ENCODE measurements around the gene PPARG.

Gene PPARG

DNA sequence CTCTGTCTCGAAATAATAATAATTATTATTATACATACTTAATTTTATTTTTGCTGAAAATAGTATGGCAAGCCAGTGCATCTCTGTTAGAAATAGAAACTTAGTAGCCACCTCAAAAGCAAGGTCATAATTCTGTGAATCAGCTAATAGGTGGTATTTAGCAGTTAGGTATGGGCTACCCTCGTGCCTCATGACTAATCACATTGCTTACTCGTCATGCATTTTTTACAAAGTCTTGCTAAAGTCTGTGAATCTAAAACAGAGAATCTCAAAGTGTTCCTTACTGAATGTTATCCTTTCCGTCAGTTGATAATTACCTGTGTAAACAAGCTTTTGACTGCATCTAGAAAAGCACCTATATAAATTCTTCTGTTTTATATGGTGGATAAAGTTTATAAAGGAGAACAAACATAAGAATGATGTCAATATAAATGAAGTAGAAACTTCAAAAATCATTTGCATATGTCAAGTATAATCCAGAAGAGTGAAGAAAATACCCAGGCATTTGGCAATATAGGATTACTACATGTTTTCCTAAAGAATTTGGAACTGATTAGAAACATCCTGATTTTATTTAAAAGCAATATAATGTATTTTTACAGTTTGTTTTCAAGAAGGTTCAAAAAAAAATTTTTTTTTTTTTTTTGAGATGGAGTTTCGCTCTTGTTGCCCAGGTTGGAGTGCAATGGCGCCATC is 6.2 kb downstream of the PPARG start:
- Histone ChIP-seq H3K4me1 (ENCODE audit: control insufficient read depth, low read length) (no peaks in the 10 kb centered on the region), H3K27me3 (ENCODE audit: control insufficient read depth, low read length) (no peaks in the 10 kb centered on the region), H3K9me3 (ENCODE audit: control insufficient read depth, insufficient read depth, low read length) (no peaks in the 10 kb centered on the region), H3K4me3 (ENCODE audit: low read length) (no peak overlapping the region), H3K27ac (ENCODE audit: low read depth, low read length) (no peak overlapping the region), H3F3A (ENCODE audit: control insufficient read depth, insufficient read depth) (no peaks in the 10 kb centered on the region), H3K36me3 (ENCODE audit: control insufficient read depth, low read length) (no peaks in the 10 kb centered on the region), H3K9me2 (replicated peaks; ENCODE audit: control insufficient read depth, low read length) (no peaks in the 10 kb centered on the region), H3K4me2 (ENCODE audit: low read length) (no peak overlapping the region), H3K79me2 (ENCODE audit: control insufficient read depth, low read length) (no peaks in the 10 kb centered on the region), H4K20me1 (ENCODE audit: control insufficient read depth, insufficient read depth, low read depth, low read length) (no peaks in the 10 kb centered on the region)
- TF ChIP-seq, protein P1, sequence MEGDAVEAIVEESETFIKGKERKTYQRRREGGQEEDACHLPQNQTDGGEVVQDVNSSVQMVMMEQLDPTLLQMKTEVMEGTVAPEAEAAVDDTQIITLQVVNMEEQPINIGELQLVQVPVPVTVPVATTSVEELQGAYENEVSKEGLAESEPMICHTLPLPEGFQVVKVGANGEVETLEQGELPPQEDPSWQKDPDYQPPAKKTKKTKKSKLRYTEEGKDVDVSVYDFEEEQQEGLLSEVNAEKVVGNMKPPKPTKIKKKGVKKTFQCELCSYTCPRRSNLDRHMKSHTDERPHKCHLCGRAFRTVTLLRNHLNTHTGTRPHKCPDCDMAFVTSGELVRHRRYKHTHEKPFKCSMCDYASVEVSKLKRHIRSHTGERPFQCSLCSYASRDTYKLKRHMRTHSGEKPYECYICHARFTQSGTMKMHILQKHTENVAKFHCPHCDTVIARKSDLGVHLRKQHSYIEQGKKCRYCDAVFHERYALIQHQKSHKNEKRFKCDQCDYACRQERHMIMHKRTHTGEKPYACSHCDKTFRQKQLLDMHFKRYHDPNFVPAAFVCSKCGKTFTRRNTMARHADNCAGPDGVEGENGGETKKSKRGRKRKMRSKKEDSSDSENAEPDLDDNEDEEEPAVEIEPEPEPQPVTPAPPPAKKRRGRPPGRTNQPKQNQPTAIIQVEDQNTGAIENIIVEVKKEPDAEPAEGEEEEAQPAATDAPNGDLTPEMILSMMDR (IDR thresholded peaks at IDR 0.05; ENCODE audit: low read depth, low read length, poor library complexity, severe bottlenecking), result no peak
- no peak for TF ChIP-seq EZH2phosphoT487 (IDR thresholded peaks at IDR 0.05; ENCODE audit: borderline replicate concordance, low read length)

DNA sequence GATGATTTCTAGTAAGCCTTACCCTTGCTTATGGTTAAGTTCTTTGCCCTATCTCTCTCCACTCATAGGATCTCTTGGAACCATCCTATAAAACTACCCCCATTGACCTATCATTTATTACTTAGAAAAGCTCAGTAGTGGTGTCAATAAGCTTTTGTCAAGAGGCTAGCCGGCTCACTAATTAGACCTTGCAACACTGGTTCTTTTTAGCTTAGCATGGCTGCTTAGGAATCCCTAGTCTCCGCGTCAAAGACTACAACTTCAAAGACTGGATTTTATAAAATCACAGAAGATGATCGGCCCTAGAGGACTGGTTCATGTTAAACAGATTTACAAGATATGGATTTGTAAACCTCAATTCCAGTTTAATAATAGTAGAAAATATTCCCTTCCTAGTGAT is 7.6 kb downstream of the PPARG start:
- Histone ChIP-seq H3K4me3 (ENCODE audit: low read length) (no peak overlapping the region), H3K4me1 (ENCODE audit: control insufficient read depth, low read length) (peaks cover 3% of the 10 kb centered on the region; the same call in 1 of the 2 replicates), H3F3A (ENCODE audit: control insufficient read depth, insufficient read depth) (no peaks in the 10 kb centered on the region), H4K20me1 (ENCODE audit: control insufficient read depth, insufficient read depth, low read depth, low read length) (no peaks in the 10 kb centered on the region), H3K9me2 (replicated peaks; ENCODE audit: control insufficient read depth, low read length) (no peaks in the 10 kb centered on the region), H3K79me2 (ENCODE audit: control insufficient read depth, low read length) (no peaks in the 10 kb centered on the region), H3K4me2 (ENCODE audit: low read length) (no peak overlapping the region), H3K36me3 (ENCODE audit: control insufficient read depth, low read length) (no peaks in the 10 kb centered on the region), H3K27ac (ENCODE audit: low read depth, low read length) (no peak overlapping the region), H3K27me3 (ENCODE audit: control insufficient read depth, low read length) (no peaks in the 10 kb centered on the region), H3K9me3 (ENCODE audit: control insufficient read depth, insufficient read depth, low read length) (no peaks in the 10 kb centered on the region)
- TF ChIP-seq, protein P1 (IDR thresholded peaks at IDR 0.05; ENCODE audit: low read depth, low read length, poor library complexity, severe bottlenecking), result no peak
- no peak for TF ChIP-seq EZH2phosphoT487 (IDR thresholded peaks at IDR 0.05; ENCODE audit: borderline replicate concordance, low read length)

DNA sequence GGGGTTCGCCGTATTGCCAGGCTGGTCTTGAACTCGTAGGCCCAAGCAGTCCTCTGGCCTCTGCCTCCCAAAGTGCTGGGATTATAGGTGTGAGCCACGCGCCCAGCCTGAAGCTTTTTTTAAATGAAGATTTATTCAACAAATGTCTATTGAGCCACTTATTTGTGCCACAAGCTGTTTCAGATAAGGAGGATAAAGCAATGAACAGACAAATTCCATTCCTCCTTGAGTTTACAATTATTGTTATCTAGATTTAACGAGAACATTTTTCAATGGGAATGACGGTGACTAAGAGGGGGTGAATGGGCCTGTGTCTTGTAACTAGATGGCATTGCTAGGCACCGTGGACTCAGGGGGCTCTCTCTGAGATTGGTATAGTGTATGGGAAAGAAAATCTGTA is 10.2 kb downstream of the PPARG start:
- H4K20me1 ChIP-seq (ENCODE audit: control insufficient read depth, insufficient read depth, low read depth, low read length), result no peaks in the 10 kb centered on the region
- no peak overlapping the region for H3K4me2 ChIP-seq (ENCODE audit: low read length)
- no peaks in the 10 kb centered on the region for H3K36me3 ChIP-seq (ENCODE audit: control insufficient read depth, low read length)
- H3K27ac ChIP-seq (ENCODE audit: low read depth, low read length), result no peak overlapping the region
- no peaks in the 10 kb centered on the region for H3K9me3 ChIP-seq (ENCODE audit: control insufficient read depth, insufficient read depth, low read length)
- H3K4me1 ChIP-seq (ENCODE audit: control insufficient read depth, low read length), result peaks cover 19% of the 10 kb centered on the region
- no peak overlapping the region for H3K4me3 ChIP-seq (ENCODE audit: low read length)
- H3K79me2 ChIP-seq (ENCODE audit: control insufficient read depth, low read length), result no peaks in the 10 kb centered on the region
- H3K9me2 ChIP-seq (replicated peaks; ENCODE audit: control insufficient read depth, low read length), result no peaks in the 10 kb centered on the region
- no peaks in the 10 kb centered on the region for H3F3A ChIP-seq (ENCODE audit: control insufficient read depth, insufficient read depth)
- H3K27me3 ChIP-seq (ENCODE audit: control insufficient read depth, low read length), result no peaks in the 10 kb centered on the region
- TF ChIP-seq, protein P1 (IDR thresholded peaks at IDR 0.05; ENCODE audit: low read depth, low read length, poor library complexity, severe bottlenecking), result no peak
- TF ChIP-seq EZH2phosphoT487 (IDR thresholded peaks at IDR 0.05; ENCODE audit: borderline replicate concordance, low read length), result no peak

Measured in DOHH2 (cell line).